GM23248 (cell line): Measurements from ENCODE around the gene MTMR1. TPM values are rescaled to one million over a fixed set of nuclear protein-coding genes. Genes with fewer than 3 reads are reported as not detected.

ENCODE experiments used
- DNase-seq: peaks from one replicate; pipeline ENCODE4 v3.0.0-alpha.2; 2015
- H2AFZ ChIP-seq: fragments of 200-600 bp; sonication (generic); 2 replicates; pipeline ENCODE4 v1.6.1; 2016; ENCODE audit warnings: antibody characterized with exemption
- H3F3A ChIP-seq: fragments of 200-600 bp; sonication (generic); 2 replicates; pipeline ENCODE4 v1.6.1; 2016; ENCODE audit warnings: mild to moderate bottlenecking, antibody characterized with exemption, mixed run types; ENCODE audit not compliant: insufficient read depth
- H3K27ac ChIP-seq: fragments of 200-600 bp; sonication (generic); 2 replicates; pipeline ENCODE4 v1.5.1; 2016; ENCODE audit warnings: mild to moderate bottlenecking
- H3K27me3 ChIP-seq: fragments of 200-600 bp; sonication (generic); replicated peaks from 2 replicates; pipeline ENCODE4 v1.6.1; 2016; ENCODE audit warnings: mild to moderate bottlenecking; ENCODE audit not compliant: insufficient read depth
- H3K36me3 ChIP-seq: fragments of 200-600 bp; sonication (generic); 2 replicates; pipeline ENCODE4 v1.6.1; 2016; ENCODE audit warnings: low read depth, mild to moderate bottlenecking
- H3K4me1 ChIP-seq: fragments of 200-600 bp; sonication (generic); 2 replicates; pipeline ENCODE4 v1.6.1; 2016; ENCODE audit warnings: mild to moderate bottlenecking; ENCODE audit not compliant: insufficient read depth
- H3K4me2 ChIP-seq: fragments of 200-600 bp; sonication (generic); one replicate; pipeline ENCODE4 v1.6.1; 2016; ENCODE audit warnings: mild to moderate bottlenecking; ENCODE audit not compliant: unreplicated experiment
- H3K4me3 ChIP-seq: fragments of 200-600 bp; sonication (generic); 2 replicates; pipeline ENCODE4 v1.5.1; 2016; ENCODE audit warnings: mild to moderate bottlenecking
- H3K79me2 ChIP-seq: fragments of 200-600 bp; sonication (generic); 2 replicates; pipeline ENCODE4 v1.6.1; 2016; ENCODE audit warnings: mild to moderate bottlenecking; ENCODE audit not compliant: insufficient read depth
- H3K9ac ChIP-seq: fragments of 200-600 bp; sonication (generic); 2 replicates; pipeline ENCODE4 v1.6.1; 2016; ENCODE audit warnings: mild to moderate bottlenecking
- H3K9me2 ChIP-seq: fragments of 200-600 bp; sonication (generic); 2 replicates; pipeline ENCODE4 v1.6.1; 2016; ENCODE audit warnings: mixed run types, mild to moderate bottlenecking, moderate library complexity; ENCODE audit not compliant: insufficient read depth
- H3K9me3 ChIP-seq: fragments of 200-600 bp; sonication (generic); one replicate; pipeline ENCODE4 v1.6.1; 2017; ENCODE audit warnings: low read depth
- H4K20me1 ChIP-seq: fragments of 200-600 bp; sonication (generic); 2 replicates; pipeline ENCODE4 v1.6.0; 2016; ENCODE audit not compliant: insufficient read depth
- EZH2 ChIP-seq: fragments of 200-600 bp; sonication (generic); IDR thresholded peaks from 2 replicates; pipeline ENCODE4 v1.6.1; 2018; ENCODE audit warnings: antibody characterized with exemption, mild to moderate bottlenecking; ENCODE audit not compliant: insufficient read depth, poor library complexity, severe bottlenecking
- EZH2phosphoT487 ChIP-seq: fragments of 200-600 bp; sonication (generic); IDR thresholded peaks from 2 replicates; pipeline ENCODE4 v1.6.1; 2018; ENCODE audit warnings: antibody characterized with exemption, moderate library complexity, mild to moderate bottlenecking, low read depth; ENCODE audit not compliant: insufficient read depth
- WGBS, 2 experiments: methylation state at CpG; one replicate each; pipeline ENCODE4 v1.1.6; 2015 to 2017; ENCODE audit warnings: low lambda C conversion rate in 2 of 2, low coverage in 1 of 2; ENCODE audit errors: missing lambda C conversion rate in 2 of 2; 5-methylcytosine and 5-hydroxymethylcytosine counted together
- in situ Hi-C: fragments of 300-500 bp; cut with MboI; formaldehyde crosslinking; loops from 2 replicates; pipeline ENCODE4 v1.15.0; 2020
- polyA plus RNA-seq: library from polyadenylated mRNA; unstranded; fragments of >200 nt; fragmentation: Nextera tagmentation; extraction: Ambion mirVana; gene quantifications from 2 replicates; pipeline ENCODE4 v1.2.1, GENCODE V29; 2016
- total RNA-seq: library from RNA; depleted of rRNA; stranded (reverse); fragments of >200 nt; shearing (Covaris generic); gene quantifications from 2 replicates; pipeline ENCODE4 v1.2.3, GENCODE V29; 2014

MTMR1 gene
- total and polyA plus RNA-seq, 2 experiments from 2014 or later: 2.7 to 12.8 TPM

DNA sequence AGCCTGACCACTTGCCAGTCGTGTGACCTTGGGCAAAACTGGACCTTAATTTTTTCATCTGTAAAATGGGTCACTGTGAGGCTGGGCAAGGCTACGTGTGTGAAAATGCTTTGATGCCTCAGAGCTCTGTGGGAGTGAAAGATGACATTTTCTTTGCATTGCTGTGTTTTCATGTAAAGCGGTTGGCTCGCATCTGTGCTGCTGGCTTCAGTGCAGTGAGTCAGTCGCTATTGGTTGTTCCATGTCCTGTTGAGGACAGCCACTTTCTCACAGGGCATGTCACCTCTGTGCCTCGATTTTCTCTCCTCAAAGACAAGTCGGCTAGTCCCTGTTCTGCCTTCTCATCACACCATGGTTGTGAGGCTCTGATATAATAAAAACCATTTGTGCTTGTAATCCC lies 4.4 kb downstream of the MTMR1 start:
- in situ Hi-C loops: no loop called here
- no peak overlapping the region for H3K27ac ChIP-seq
- no peak for DNase-seq
- H3K9me3 ChIP-seq: no peaks in the 10 kb centered on the region
- H3K27me3 ChIP-seq: no peaks in the 10 kb centered on the region
- H3F3A ChIP-seq: peaks cover 10% of the 10 kb centered on the region; the same call in 1 of the 2 replicates
- H4K20me1 ChIP-seq: no peaks in the 10 kb centered on the region
- H3K79me2 ChIP-seq: peaks cover 27% of the 10 kb centered on the region
- no peak overlapping the region for H3K9ac ChIP-seq
- H3K9me2 ChIP-seq: no peaks in the 10 kb centered on the region
- 94 to 99% methylated on average over 7 of the region's 7 CpGs for WGBS, 2 experiments
- peaks cover 8% of the 10 kb centered on the region; the same call in 1 of the 2 replicates for H3K4me1 ChIP-seq
- TF ChIP-seq EZH2phosphoT487 (no peak), EZH2 (no peak)
- no peak overlapping the region for H2AFZ ChIP-seq
- H3K36me3 ChIP-seq: no peaks in the 10 kb centered on the region
- no peak overlapping the region for H3K4me2 ChIP-seq
- no peak overlapping the region for H3K4me3 ChIP-seq

DNA sequence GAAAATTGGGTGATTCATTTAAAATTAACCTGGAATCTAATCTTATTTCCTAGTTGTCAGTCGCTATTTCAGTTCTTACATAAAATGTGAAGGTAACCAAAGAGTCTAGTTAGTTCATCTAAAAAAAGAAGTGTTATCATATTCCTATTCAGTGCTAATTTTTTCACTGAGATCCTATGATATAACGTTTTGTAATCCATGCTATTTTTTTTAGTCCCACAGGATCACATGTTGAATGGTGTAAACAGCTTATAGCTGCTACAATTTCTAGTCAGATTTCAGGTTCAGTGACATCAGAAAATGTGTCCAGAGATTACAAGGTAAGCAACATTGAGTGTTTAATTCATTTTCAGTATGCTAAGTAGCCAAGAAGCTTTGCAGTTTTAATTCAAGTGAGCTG lies 5.8 kb downstream of the MTMR1 start:
- in situ Hi-C loops: no loop called here
- no peaks in the 10 kb centered on the region for H3K9me2 ChIP-seq
- 48 to 59% methylated on average over 2 of the region's 2 CpGs for WGBS, 2 experiments
- no peak overlapping the region for H3K9ac ChIP-seq
- H4K20me1 ChIP-seq: no peaks in the 10 kb centered on the region
- H3K4me3 ChIP-seq: no peak overlapping the region
- H3K9me3 ChIP-seq: no peaks in the 10 kb centered on the region
- H3K27ac ChIP-seq: no peak overlapping the region
- peaks cover 27% of the 10 kb centered on the region for H3K79me2 ChIP-seq
- H3K36me3 ChIP-seq: no peaks in the 10 kb centered on the region
- TF ChIP-seq EZH2 (no peak), EZH2phosphoT487 (no peak)
- peaks cover 21% of the 10 kb centered on the region for H3K4me1 ChIP-seq
- no peak for DNase-seq
- no peak overlapping the region for H2AFZ ChIP-seq
- no peaks in the 10 kb centered on the region for H3K27me3 ChIP-seq
- H3K4me2 ChIP-seq: no peak overlapping the region
- H3F3A ChIP-seq: peaks cover 16% of the 10 kb centered on the region; the same call in 1 of the 2 replicates

DNA sequence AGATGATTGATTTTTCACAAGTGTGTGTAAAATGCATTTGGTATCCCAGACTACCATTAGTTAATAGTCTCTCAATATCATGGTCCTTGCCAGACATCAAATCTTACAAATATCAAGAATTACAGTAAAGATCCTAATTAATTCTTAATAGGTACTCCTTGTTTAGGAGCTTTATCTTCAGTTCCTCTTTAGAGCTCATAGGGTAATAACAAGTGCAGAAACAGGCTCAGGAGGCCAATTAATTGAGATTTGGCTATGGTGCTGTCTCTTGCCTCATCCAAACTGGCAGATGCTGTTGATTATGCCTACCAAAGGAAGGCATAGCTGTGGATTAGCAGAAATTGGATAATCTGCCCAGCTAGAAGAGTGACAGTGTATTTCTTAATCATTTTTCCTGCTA lies 6.9 kb downstream of the MTMR1 start:
- Histone ChIP-seq H3K9ac (no peak overlapping the region), H3K4me3 (no peak overlapping the region), H3K27me3 (no peaks in the 10 kb centered on the region), H3K79me2 (peaks cover 24% of the 10 kb centered on the region), H3K4me1 (peaks cover 21% of the 10 kb centered on the region), H3K27ac (no peak overlapping the region), H4K20me1 (no peaks in the 10 kb centered on the region), H3F3A (peaks cover 9% of the 10 kb centered on the region; the same call in 1 of the 2 replicates), H3K4me2 (no peak overlapping the region), H3K9me2 (no peaks in the 10 kb centered on the region), H3K9me3 (no peaks in the 10 kb centered on the region), H3K36me3 (no peaks in the 10 kb centered on the region), H2AFZ (no peak overlapping the region)
- DNase-seq: no peak
- TF ChIP-seq EZH2phosphoT487 (no peak), EZH2 (no peak)
- in situ Hi-C loops: loop anchor here (25.0 kb wide), 1 partner anchor 738 kb away; no protein-coding TSS in a partner anchor

DNA sequence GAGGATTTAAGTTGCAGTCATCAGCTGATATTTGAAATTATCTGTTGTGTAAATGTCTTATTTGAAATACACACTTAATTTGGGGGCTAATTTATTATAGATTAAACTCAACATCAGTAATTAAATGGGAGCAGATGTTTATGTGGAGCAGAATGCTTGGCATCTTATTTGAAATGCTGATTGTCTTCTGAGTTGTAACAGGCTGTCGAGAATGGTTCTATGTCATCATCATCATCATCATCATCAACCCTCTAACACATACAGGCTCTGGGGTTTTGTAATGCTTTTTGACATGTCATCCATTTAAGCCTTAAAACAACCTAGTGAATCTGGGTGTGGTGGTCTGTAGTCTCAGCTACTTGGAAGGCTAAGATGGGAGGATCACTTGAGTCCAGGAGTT lies 8.2 kb downstream of the MTMR1 start:
- H3K9me2 ChIP-seq: no peaks in the 10 kb centered on the region
- peaks cover 9% of the 10 kb centered on the region; the same call in 1 of the 2 replicates for H3F3A ChIP-seq
- H3K79me2 ChIP-seq: peaks cover 13% of the 10 kb centered on the region
- H3K9me3 ChIP-seq: no peaks in the 10 kb centered on the region
- no peak overlapping the region for H3K9ac ChIP-seq
- H3K36me3 ChIP-seq: no peaks in the 10 kb centered on the region; the same call in 1 of the 2 replicates
- H2AFZ ChIP-seq: no peak overlapping the region
- no peak overlapping the region for H3K27ac ChIP-seq
- no peak overlapping the region for H3K4me2 ChIP-seq
- H3K4me3 ChIP-seq: no peak overlapping the region
- DNase-seq: no peak
- no peaks in the 10 kb centered on the region for H3K27me3 ChIP-seq
- no peaks in the 10 kb centered on the region for H4K20me1 ChIP-seq
- no peak for TF ChIP-seq EZH2phosphoT487
- no peak for TF ChIP-seq EZH2
- in situ Hi-C loops: loop anchor here (25.0 kb wide), 1 partner anchor 739 kb away; no protein-coding TSS in a partner anchor
- H3K4me1 ChIP-seq: peaks cover 21% of the 10 kb centered on the region
- 75 to 100% methylated on average over 1 of the region's 1 CpG for whole genome bisulfite sequencing, 2 experiments
